ENCODE measurements around the gene HPCAL1. TPM values are rescaled to one million over a fixed set of nuclear protein-coding genes. Genes with fewer than 3 reads are reported as not detected.

Gene HPCAL1
- total and polyA plus RNA-seq, 12 donors, result 17.4 to 118 (median 61.3) TPM

GRCh38 chr2:10422732-10423399 is 120.2 kb downstream of the HPCAL1 start:
- intact Hi-C loops (cut with DNase I), result no loop called here
- no peak for TF ChIP-seq POLR2A (IDR thresholded peaks at IDR 0.05)
- TF ChIP-seq CTCF (IDR thresholded peaks at IDR 0.05), result no peak
- H3K9me3 ChIP-seq (replicated peaks in 1 of 3), result no peaks in the 10 kb centered on the region
- no peaks in the 10 kb centered on the region for H3K4me1 ChIP-seq (replicated peaks in 1 of 2)
- no peak overlapping the region for H3K4me3 ChIP-seq
- 90 to 93% (median 92%) methylated on average over 5 to 24 of the region's 24 CpGs; no CpG with 5 or more reads in 1 of the 4 donors for WGBS, 4 donors
- H3K36me3 ChIP-seq (replicated peaks in 1 of 2), result peaks cover 0 to 13% of the 10 kb centered on the region in 2 donors
- H3K27ac ChIP-seq, result no peak overlapping the region
- DNase-seq, result no peak
- H3K27me3 ChIP-seq, result no peaks in the 10 kb centered on the region

- peaks cover 0 to 13% of the 10 kb centered on the region in 2 donors for H3K36me3 ChIP-seq (replicated peaks in 1 of 2)
- intact Hi-C loops (cut with DNase I), result no loop called here
- 87 to 94% (median 93%) methylated on average over 4 to 6 of the region's 6 CpGs for WGBS, 4 donors
- no peaks in the 10 kb centered on the region for H3K4me1 ChIP-seq (replicated peaks in 1 of 2)
- no peak for DNase-seq
- H3K4me3 ChIP-seq, result no peak overlapping the region
- no peaks in the 10 kb centered on the region for H3K27me3 ChIP-seq
- TF ChIP-seq POLR2A (IDR thresholded peaks at IDR 0.05) (no peak), CTCF (IDR thresholded peaks at IDR 0.05) (no peak)
- no peak overlapping the region for H3K27ac ChIP-seq
- no peaks in the 10 kb centered on the region for H3K9me3 ChIP-seq (replicated peaks in 1 of 3)
Observed at GRCh38 chr2:10423400-10423774, 120.7 kb downstream of the HPCAL1 start.

- Histone ChIP-seq H3K4me1 (replicated peaks in 1 of 2) (no peaks in the 10 kb centered on the region), H3K4me3 (no peak overlapping the region), H3K36me3 (replicated peaks in 1 of 2) (peaks cover 0 to 13% of the 10 kb centered on the region in 2 donors), H3K27ac (no peak overlapping the region), H3K9me3 (replicated peaks in 1 of 3) (no peaks in the 10 kb centered on the region), H3K27me3 (no peaks in the 10 kb centered on the region)
- TF ChIP-seq POLR2A (IDR thresholded peaks at IDR 0.05), result no peak
- no peak for TF ChIP-seq CTCF (IDR thresholded peaks at IDR 0.05)
- 89 to 96% (median 95%) methylated on average over 11 of the region's 11 CpGs for WGBS, 4 donors
- intact Hi-C loops (cut with DNase I), result no loop called here
- no peak for DNase-seq
Observed at GRCh38 chr2:10424051-10424450, 121.3 kb downstream of the HPCAL1 start.

GRCh38 chr2:10424916-10425505 is 122.3 kb downstream of the HPCAL1 start:
- Histone ChIP-seq H3K4me3 (no peak overlapping the region), H3K4me1 (replicated peaks in 1 of 2) (no peaks in the 10 kb centered on the region), H3K27ac (no peak overlapping the region), H3K36me3 (replicated peaks in 1 of 2) (peaks cover 0 to 13% of the 10 kb centered on the region in 2 donors), H3K9me3 (replicated peaks in 1 of 3) (no peaks in the 10 kb centered on the region), H3K27me3 (no peaks in the 10 kb centered on the region)
- DNase-seq, result no peak
- intact Hi-C loops (cut with DNase I), result no loop called here
- WGBS, 4 donors, result 90 to 93% (median 91%) methylated on average over 3 to 8 of the region's 8 CpGs
- TF ChIP-seq CTCF (IDR thresholded peaks at IDR 0.05), result no peak
- TF ChIP-seq POLR2A (IDR thresholded peaks at IDR 0.05), result no peak

Measured in adrenal gland (tissue), 12 donors.